T-helper 2 cell (primary cell): ENCODE results near the gene FAM20C.

Experiments
- DNase-seq, 5 experiments: peaks; one replicate each; pipeline versions ENCODE4 v3.0.0 to v3.0.0-alpha.2; 2012 to 2022

FAM20C gene

DNA sequence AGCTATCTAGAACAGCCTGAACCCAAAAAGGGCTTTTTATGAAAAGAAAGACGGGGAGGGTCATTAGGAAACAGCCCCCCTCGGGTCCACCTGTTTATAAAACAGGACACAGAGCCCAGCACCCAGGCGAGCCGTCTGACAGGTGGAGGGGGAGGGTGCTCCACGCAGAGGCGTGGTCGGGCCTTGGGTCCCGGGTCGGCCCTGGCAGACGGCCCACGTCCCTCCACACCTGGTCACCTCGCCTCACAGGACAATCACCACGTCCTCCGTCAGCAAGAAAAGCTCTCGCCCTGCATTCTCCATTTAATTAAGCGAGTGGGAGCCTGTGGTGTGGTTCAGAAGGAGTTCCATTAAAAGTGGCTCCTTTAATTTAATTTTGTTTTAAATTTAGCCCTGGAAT lies 55.3 kb downstream of the FAM20C start:
- no peak for DNase-seq

DNA sequence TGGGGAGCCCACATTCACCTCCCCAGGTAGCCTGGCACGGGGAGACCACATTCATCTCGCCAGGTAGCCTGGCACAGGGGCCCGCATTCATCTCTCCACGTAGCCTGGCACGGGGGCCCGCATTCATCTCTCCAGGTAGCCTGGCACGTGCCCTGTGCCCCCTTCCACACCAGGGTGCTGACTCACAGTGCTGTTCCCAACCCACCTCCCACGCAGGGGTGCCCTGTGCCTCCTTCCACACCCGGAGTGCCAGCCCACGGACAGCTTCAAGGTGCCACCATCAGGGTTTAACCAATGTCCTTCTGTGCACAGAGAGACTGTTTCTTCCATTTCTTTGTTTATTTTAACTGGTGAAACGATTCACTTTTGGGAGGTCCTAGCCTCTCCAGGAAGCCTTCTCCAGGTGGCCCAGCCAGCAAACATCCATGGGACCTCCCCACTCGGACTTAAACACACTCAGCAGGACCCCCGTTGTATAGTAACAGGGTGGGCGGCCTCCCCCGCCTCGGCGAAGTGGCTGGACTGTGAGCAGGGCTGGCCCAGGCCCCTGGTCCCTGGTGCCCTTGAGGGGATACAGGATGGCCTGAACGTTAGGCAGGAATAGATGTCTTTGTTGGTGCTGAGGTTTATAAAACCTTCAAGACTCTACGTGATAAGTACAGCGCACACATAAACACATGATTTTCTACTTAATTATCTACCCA lies 56.5 kb downstream of the FAM20C start:
- DNase-seq, result no peak

GRCh38 chr7:249989-250388 lies 57.6 kb downstream of the FAM20C start:
- DNase-seq, result no peak

DNA sequence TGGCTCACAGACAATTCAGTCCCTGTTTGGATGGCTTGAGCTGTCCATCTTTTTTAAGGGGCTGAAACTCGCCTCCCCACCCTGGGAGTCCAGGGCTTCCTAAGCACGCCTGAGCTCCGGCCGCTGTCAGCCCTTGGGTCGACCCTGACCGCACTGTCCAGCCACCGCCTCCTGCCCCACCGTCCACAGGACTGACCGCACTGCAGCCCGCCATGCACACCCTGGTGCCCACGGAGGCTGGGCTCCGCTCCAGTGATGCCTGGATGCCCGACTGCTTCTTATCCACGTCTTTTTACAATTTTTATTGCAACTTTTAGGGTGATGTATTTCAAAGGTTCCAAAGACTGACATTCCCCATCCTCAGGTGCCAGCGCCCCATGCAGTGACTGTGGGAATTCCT lies 58.2 kb downstream of the FAM20C start:
- no peak for DNase-seq

DNA sequence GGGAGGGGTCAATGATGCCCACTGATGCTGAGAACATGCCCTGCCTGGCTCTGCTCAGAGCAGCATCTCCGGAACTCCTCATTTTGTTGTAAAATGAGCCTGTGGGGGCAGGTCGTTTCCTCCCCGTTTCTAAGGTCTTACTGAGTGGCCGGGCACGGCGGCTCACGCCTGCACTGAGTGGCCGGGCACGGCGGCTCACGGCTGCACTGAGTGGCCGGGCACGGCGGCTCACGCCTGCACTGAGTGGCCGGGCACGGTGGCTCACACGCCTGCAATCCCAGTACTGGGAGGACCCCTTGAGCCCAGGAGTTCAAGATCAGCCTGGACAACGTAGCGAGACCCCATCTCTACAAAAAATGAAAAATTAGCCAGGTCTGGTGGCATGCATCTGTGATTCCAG lies 58.6 kb downstream of the FAM20C start:
- DNase-seq, result no peak

DNA sequence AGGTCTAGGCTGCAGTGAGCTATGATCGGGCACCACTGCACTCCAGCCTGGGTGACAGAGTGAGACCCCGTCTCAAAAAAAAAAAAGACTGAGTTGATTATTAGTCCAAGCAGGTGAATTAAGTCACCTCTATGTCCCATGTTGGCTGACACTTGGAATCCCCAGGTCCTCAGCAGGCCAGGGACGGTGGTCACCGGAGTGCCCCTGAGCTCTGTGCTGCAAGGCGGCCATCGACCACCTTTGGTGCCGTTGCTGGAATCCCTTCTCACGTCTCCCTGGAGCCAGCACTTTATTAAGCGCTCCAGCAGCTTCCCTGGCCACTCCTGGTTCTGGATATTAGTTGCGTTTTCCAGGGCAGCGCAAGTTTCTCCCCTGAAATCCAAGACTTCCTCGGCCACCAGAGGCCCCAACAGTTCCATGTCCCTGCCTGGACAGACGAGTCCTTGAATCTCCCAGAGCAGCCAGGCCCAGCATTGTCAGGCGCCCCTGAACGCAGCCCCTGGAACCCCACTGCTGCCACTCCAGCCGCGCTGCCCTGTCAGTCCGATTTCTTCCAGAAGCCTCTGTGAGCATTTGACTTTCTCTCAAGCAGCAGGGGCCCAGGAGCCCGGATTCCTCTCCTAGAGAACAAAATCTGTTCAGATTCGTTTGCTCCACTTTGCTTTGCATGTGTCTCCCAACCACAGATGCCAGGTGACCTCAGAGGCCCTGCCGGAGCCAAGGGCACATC lies 59.2 kb downstream of the FAM20C start:
- DNase-seq, result no peak

GRCh38 chr7:252216-252965 lies 60.0 kb downstream of the FAM20C start:
- no peak for DNase-seq

GRCh38 chr7:252981-253380 lies 60.6 kb downstream of the FAM20C start:
- no peak for DNase-seq

GRCh38 chr7:253581-254336 lies 61.4 kb downstream of the FAM20C start:
- no peak for DNase-seq

GRCh38 chr7:254337-255037 lies 62.1 kb downstream of the FAM20C start:
- no peak for DNase-seq

DNA sequence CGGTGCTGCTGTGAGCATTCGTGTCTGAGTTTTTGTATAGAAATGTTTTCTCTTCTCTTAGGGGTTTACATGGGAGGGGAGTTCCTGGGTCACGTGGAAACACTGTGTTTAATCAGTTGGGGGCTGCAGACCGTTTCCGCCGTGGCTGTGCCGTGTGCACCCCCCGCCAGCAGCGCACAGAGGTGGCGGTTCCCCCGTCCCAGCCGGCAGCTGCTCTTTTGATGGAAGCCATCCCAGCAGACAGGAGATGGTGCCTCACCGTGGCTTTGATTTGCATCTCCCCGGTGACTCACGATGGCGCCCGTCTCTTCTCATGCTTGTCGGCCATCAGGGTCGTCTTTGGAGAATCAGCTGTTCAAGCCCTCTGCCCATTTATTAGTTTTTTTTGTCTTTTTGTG lies 62.7 kb downstream of the FAM20C start:
- DNase-seq, result no peak

- no peak for DNase-seq
Observed at GRCh38 chr7:255721-256361, 63.5 kb downstream of the FAM20C start.

GRCh38 chr7:256461-256940 lies 64.1 kb downstream of the FAM20C start:
- DNase-seq, result no peak

DNA sequence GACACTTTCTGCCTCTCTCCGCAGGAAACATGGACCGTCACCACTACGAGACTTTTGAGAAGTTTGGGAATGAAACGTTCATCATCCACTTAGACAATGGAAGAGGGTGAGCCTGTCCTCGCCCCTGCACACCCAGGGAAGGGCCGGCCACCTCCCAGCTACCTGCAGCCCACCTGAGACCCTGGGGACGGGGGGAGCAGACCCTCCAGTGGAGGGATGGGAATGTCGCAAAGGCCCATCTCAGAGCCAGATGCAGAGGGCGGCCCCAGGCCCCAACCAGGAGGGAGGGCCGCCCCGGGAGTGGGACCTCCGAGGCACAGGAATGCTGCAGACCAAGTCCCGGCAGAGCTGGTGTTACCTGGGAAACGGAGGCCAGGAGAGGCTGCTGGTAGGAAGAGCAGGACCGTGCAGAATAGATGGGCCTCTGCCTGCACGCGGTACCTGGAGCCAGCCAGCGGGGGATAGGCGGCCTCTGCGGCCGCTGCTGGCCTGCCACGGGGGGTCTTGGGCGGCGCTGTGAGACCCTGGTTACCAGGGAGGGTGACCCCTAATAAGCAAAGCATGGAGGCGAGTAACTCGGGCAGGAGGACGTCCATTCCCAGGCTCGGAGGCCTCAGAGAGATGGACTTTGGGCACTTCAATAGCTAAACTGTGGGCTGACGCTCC lies 64.7 kb downstream of the FAM20C start:
- DNase-seq, result no peak

DNA sequence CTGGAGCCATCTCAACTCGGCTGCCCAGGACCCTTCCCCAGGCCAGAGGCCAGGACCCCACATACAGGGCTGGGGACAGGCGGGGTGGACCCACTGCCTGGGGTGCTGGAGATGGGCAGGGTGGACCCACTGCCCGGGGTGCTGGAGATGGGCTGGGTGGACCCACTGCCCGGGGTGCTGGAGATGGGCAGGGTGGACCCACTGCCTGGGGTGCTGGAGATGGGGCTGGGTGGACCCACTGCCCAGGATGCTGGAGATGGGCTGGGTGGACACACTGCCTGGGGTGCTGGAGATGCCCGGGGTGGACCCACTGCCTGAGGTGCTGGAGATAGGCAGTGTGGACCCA lies 65.2 kb downstream of the FAM20C start:
- DNase-seq, result no peak

DNA sequence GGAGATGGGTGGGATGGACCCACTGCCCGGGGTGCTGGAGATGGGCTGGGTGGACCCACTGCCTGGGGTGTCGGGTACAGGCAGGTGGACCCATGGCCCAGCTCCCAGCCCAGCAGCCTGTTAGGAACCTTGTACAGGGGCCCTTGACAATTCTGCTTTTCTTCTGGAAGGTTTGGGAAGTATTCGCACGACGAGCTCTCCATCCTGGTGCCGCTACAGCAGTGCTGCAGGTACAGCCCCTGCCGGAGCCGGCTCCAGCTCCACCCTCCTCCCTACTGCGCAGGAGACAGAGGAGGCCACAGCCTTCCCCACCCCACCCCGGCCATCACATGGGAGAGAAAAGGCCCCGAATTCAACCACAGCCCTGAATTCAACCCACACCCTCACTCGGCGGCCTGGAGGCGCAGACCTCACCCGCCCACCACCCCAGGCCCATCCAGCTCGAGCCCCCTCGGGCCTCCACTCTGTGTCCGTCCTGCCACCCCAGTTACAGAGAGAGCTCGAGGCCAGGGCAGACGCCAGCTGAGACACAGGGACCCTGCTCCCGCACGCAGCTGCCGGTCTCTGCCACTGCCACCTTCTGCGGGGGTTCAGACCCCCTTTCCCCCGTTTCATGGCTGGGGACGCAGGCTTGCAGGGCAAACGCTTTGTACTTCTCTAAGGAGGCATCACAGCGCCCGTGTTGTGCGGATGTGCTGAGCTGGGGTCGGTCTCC lies 66.3 kb downstream of the FAM20C start:
- no peak for DNase-seq

DNA sequence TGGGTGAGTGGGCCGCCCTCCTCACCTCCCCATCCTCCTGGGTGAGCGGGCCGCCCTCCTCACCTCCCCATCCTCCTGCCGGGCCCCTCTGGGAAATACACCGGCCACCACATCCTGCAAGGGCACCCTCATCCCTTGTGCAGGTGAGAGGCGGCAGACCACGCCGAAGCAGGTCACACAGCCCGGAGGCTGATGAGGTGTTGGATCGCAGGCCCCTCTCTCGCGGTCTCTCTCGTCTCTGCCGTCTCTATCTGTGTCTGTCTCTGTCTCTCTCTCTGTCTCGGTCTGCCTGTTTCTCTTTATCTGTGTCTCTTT lies 66.8 kb downstream of the FAM20C start:
- no peak for DNase-seq

DNA sequence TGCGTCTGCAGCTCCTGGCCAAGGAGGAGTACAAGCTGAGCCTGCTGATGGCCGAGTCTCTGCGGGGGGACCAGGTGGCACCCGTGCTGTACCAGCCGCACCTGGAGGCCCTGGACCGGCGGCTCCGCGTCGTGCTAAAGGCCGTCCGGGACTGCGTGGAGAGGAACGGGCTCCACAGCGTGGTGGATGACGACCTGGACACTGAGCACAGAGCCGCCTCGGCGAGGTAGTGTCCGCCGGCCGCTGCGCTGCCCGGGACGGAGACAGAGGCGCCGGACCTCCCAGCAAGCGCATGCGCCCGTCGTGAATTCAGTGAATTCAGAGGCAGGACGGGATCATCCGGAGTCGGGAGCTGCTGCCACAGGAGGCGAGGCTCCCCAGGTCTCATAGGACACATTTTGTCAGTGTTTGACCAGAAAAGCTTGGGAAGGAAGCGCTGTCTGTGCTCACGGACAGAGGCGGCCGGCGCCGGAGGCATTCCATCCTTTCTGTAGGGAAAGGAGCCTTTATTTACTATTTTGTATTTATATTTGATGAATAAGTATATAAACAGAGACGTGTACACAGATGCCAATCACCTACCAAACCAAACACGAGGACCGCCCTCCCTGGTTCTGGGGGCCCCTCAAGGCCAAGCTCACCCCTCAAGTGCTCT lies 67.5 kb downstream of the FAM20C start:
- no peak for DNase-seq

DNA sequence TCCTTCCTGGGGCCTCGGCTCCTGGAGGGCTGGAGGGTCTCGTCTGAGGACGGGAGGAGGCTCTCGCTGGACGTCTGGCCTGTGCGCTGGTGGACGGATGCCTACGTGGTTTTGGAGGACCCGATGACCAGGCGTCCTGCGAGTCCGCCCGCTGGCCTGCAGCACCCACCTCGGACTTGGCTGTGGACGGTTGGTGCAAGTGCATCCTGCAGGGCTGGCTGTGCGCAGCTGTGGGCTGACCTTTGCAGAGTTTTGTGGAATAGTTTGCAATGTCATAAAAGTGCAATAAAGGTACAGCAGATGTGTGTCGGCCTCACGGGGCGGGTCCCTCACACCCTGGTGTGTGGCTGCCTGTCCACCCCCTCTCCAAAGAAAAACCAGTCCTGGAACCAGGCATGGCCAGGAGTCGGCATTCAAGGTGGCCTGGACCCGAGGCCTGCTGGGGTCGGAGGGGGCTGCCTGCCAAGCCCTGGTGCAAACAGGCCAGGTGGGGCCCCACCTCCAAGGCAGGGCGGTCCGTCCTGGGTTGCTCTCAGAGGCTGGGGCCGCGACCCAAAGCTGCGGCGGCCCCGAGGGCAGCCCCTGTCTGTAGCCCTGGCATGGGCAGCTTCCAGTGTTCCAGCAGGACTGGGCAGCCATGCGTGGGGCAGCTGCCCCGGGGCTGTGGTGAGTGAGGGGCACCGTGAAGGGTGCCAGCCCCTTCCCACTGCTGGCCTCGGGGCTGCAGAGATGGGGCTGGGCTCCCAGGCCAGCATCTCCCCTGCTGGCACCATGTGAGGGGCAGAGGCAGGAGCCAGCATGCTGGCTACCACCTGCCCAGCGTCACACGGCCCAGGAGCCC lies 68.3 kb downstream of the FAM20C start:
- DNase-seq, result no peak
